ENCODE data around the gene TOMM70. TPM values are rescaled to one million over a fixed set of nuclear protein-coding genes. Genes with fewer than 3 reads are reported as not detected.
"Not testable (repeated sequence)": the region's sequence is repeated elsewhere in the genome, so short reads cannot be mapped to it uniquely, and the experiment has no call there.

Gene TOMM70
- total RNA-seq, 1 experiment from 2014 or later, result 62.2 TPM

- peaks cover 7% of the 10 kb centered on the region for H3K36me3 ChIP-seq (replicated peaks; ENCODE audit: control insufficient read depth, insufficient read depth, low read length)
- no peaks in the 10 kb centered on the region for H3K27me3 ChIP-seq (ENCODE audit: control insufficient read depth, insufficient read depth, low read length)
- H3K4me3 ChIP-seq (ENCODE audit: insufficient read depth, low read depth, low read length), result no peak overlapping the region
- DNase-seq, result no peak
Measured at GRCh38 chr3:100361897-100362296, 39.0 kb downstream of the TOMM70 start.

GRCh38 chr3:100360757-100361496 is 40.0 kb downstream of the TOMM70 start:
- H3K36me3 ChIP-seq (replicated peaks; ENCODE audit: control insufficient read depth, insufficient read depth, low read length), result peaks cover 5% of the 10 kb centered on the region
- DNase-seq, result no peak
- no peak overlapping the region for H3K4me3 ChIP-seq (ENCODE audit: insufficient read depth, low read depth, low read length)
- no peaks in the 10 kb centered on the region for H3K27me3 ChIP-seq (ENCODE audit: control insufficient read depth, insufficient read depth, low read length)

- H3K36me3 ChIP-seq (replicated peaks; ENCODE audit: control insufficient read depth, insufficient read depth, low read length), result peaks cover under 1% of the 10 kb centered on the region
- no peaks in the 10 kb centered on the region for H3K27me3 ChIP-seq (ENCODE audit: control insufficient read depth, insufficient read depth, low read length)
- DNase-seq, result no peak
- H3K4me3 ChIP-seq (ENCODE audit: insufficient read depth, low read depth, low read length), result no peak overlapping the region
Measured at GRCh38 chr3:100359035-100359434, 41.9 kb downstream of the TOMM70 start.

GRCh38 chr3:100358413-100358812 is 42.5 kb downstream of the TOMM70 start:
- Histone ChIP-seq H3K4me3 (ENCODE audit: insufficient read depth, low read depth, low read length) (no peak overlapping the region), H3K36me3 (replicated peaks; ENCODE audit: control insufficient read depth, insufficient read depth, low read length) (peaks cover 2% of the 10 kb centered on the region), H3K27me3 (ENCODE audit: control insufficient read depth, insufficient read depth, low read length) (no peaks in the 10 kb centered on the region)
- no peak for DNase-seq

- DNase-seq, result no peak
- Histone ChIP-seq H3K36me3 (replicated peaks; ENCODE audit: control insufficient read depth, insufficient read depth, low read length) (peaks cover 5% of the 10 kb centered on the region), H3K4me3 (ENCODE audit: insufficient read depth, low read depth, low read length) (no peak overlapping the region), H3K27me3 (ENCODE audit: control insufficient read depth, insufficient read depth, low read length) (no peaks in the 10 kb centered on the region)
Measured at GRCh38 chr3:100354850-100355249, 46.0 kb downstream of the TOMM70 start.

GRCh38 chr3:100352296-100353231 is 48.3 kb downstream of the TOMM70 start:
- Histone ChIP-seq H3K27me3 (ENCODE audit: control insufficient read depth, insufficient read depth, low read length) (no peaks in the 10 kb centered on the region), H3K4me3 (ENCODE audit: insufficient read depth, low read depth, low read length) (no peak overlapping the region)

GRCh38 chr3:100351770-100352169 is 49.1 kb downstream of the TOMM70 start:
- H3K4me3 ChIP-seq (ENCODE audit: insufficient read depth, low read depth, low read length); H3K27me3 ChIP-seq (ENCODE audit: control insufficient read depth, insufficient read depth, low read length); DNase-seq: not testable (repeated sequence)
- peaks cover 13% of the 10 kb centered on the region for H3K36me3 ChIP-seq (replicated peaks; ENCODE audit: control insufficient read depth, insufficient read depth, low read length)

More at GRCh38 chr3:100352296-100353231, 48.3 kb downstream of the TOMM70 start:
- peaks cover 13% of the 10 kb centered on the region for H3K36me3 ChIP-seq (replicated peaks; ENCODE audit: control insufficient read depth, insufficient read depth, low read length)
- DNase-seq, result no peak

- Histone ChIP-seq H3K4me3 (ENCODE audit: insufficient read depth, low read depth, low read length) (no peak overlapping the region), H3K36me3 (replicated peaks; ENCODE audit: control insufficient read depth, insufficient read depth, low read length) (peaks cover 14% of the 10 kb centered on the region)
- no peak for DNase-seq
Measured at GRCh38 chr3:100348727-100349126, 52.2 kb downstream of the TOMM70 start.

GRCh38 chr3:100340527-100340926 is 60.4 kb downstream of the TOMM70 start:
- peaks cover 1% of the 10 kb centered on the region; the same call in 1 of the 2 replicates for H3K36me3 ChIP-seq (replicated peaks; ENCODE audit: control insufficient read depth, insufficient read depth, low read length)
- DNase-seq, result no peak
- H3K27me3 ChIP-seq (ENCODE audit: control insufficient read depth, insufficient read depth, low read length), result no peaks in the 10 kb centered on the region
- H3K4me3 ChIP-seq (ENCODE audit: insufficient read depth, low read depth, low read length), result no peak overlapping the region

More at GRCh38 chr3:100348727-100349126, 52.2 kb downstream of the TOMM70 start:
- H3K27me3 ChIP-seq (ENCODE audit: control insufficient read depth, insufficient read depth, low read length), result no peaks in the 10 kb centered on the region

- DNase-seq, result no peak
- Histone ChIP-seq H3K36me3 (replicated peaks; ENCODE audit: control insufficient read depth, insufficient read depth, low read length) (no peaks in the 10 kb centered on the region; the same call in 1 of the 2 replicates), H3K4me3 (ENCODE audit: insufficient read depth, low read depth, low read length) (no peak overlapping the region), H3K27me3 (ENCODE audit: control insufficient read depth, insufficient read depth, low read length) (no peaks in the 10 kb centered on the region)
Measured at GRCh38 chr3:100339786-100340185, 61.1 kb downstream of the TOMM70 start.

GRCh38 chr3:100338911-100339310 is 62.0 kb downstream of the TOMM70 start:
- Histone ChIP-seq H3K36me3 (replicated peaks; ENCODE audit: control insufficient read depth, insufficient read depth, low read length) (no peaks in the 10 kb centered on the region; the same call in 1 of the 2 replicates), H3K4me3 (ENCODE audit: insufficient read depth, low read depth, low read length) (no peak overlapping the region), H3K27me3 (ENCODE audit: control insufficient read depth, insufficient read depth, low read length) (no peaks in the 10 kb centered on the region)
- no peak for DNase-seq

GRCh38 chr3:100336229-100336628 is 64.7 kb downstream of the TOMM70 start:
- not testable (repeated sequence) for H3K36me3 ChIP-seq (replicated peaks; ENCODE audit: control insufficient read depth, insufficient read depth, low read length); DNase-seq; H3K27me3 ChIP-seq (ENCODE audit: control insufficient read depth, insufficient read depth, low read length); H3K4me3 ChIP-seq (ENCODE audit: insufficient read depth, low read depth, low read length)

- DNase-seq, result peak; percentile 53
- no peaks in the 10 kb centered on the region for H3K27me3 ChIP-seq (ENCODE audit: control insufficient read depth, insufficient read depth, low read length)
- no peaks in the 10 kb centered on the region for H3K36me3 ChIP-seq (replicated peaks; ENCODE audit: control insufficient read depth, insufficient read depth, low read length)
- no peak overlapping the region; the same call in 1 of the 2 replicates for H3K4me3 ChIP-seq (ENCODE audit: insufficient read depth, low read depth, low read length)
Measured at GRCh38 chr3:100335434-100335833, 65.5 kb downstream of the TOMM70 start.

- peak; percentile 96 for DNase-seq
- H3K36me3 ChIP-seq (replicated peaks; ENCODE audit: control insufficient read depth, insufficient read depth, low read length), result no peaks in the 10 kb centered on the region
- H3K27me3 ChIP-seq (ENCODE audit: control insufficient read depth, insufficient read depth, low read length), result no peaks in the 10 kb centered on the region
- peak within 1 kb of the TSS; percentile 72 for H3K4me3 ChIP-seq (ENCODE audit: insufficient read depth, low read depth, low read length)
Measured at GRCh38 chr3:100334488-100335351, 66.2 kb downstream of the TOMM70 start, which contains the start of gene NIT2. Gene NIT2, plus strand, starts transcription at chr3:100334757. Its CDS starts 35 bp downstream, at chr3:100334792.
